ENCODE data around the gene CCDC134. TPM values are rescaled to one million over a fixed set of nuclear protein-coding genes. Genes with fewer than 3 reads are reported as not detected.

The CCDC134 gene
- total RNA-seq, 2 experiments from 2014 or later: 17.0 to 19.3 TPM

GRCh38 chr22:41775338-41775737, 25.1 kb upstream of the CCDC134 start:
- DNase-seq: no peak
- intact Hi-C loops (cut with micrococcal nuclease): no loop called here
- H3K4me1 Mint-ChIP-seq (ENCODE audit: low read depth): peaks cover 22% of the 10 kb centered on the region
- H3K36me3 Mint-ChIP-seq (ENCODE audit: low read depth): no peaks in the 10 kb centered on the region
- CTCF ChIA-PET: interaction anchor here (1.2 kb wide), 1 partner anchor 14 kb away, joined by 3 read pairs; no protein-coding TSS in a partner anchor
- H3K4me3 Mint-ChIP-seq: no peak overlapping the region
- no peaks in the 10 kb centered on the region for H3K27me3 Mint-ChIP-seq (ENCODE audit: low read depth)
- no peak overlapping the region for H3K27ac Mint-ChIP-seq
- H3K9me3 Mint-ChIP-seq: no peaks in the 10 kb centered on the region

DNA sequence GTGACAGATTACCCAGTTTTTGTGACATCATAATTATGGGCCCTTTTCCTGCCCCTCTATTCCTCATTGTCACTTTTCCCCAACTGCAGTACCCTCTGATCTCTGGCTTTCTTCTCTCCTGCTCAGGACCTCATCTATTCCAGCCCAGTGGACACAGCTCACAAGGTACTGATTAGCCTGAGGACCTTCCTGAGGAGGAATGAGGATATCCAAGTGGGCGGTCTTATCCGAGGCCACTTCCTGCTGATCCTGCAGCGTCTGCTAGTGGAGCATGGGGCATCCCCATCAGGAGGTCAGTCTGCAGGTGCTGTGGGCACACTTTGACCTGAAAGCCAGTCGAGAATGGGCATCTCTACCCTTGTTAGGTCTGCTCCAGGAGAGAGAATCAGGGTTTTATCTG, 24.5 kb upstream of the CCDC134 start:
- no peaks in the 10 kb centered on the region for H3K36me3 Mint-ChIP-seq (ENCODE audit: low read depth)

DNA sequence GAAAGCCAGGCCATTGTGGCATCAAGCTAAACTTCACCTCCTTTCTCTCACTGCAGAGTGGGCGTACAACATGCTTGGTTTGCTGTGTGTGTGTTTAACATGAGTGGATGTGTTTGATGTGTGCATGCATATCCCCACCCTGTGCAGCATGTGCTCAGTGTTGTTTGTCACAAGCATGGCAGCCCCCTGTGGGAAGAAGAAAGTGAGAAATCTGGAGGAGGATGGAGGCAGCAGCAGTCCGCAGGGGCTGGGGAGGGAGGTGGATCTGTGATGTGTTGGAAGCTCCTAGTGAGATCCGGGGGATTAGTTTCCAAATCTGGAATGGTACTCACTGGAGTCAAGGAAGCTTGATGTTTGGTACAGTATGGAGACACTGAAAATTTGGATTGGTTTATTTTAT, 24.1 kb upstream of the CCDC134 start:
- Mint-ChIP-seq H3K27ac (no peak overlapping the region), H3K9me3 (no peaks in the 10 kb centered on the region)

More for the DNA sequence above, 24.5 kb upstream of the CCDC134 start:
- CTCF ChIA-PET: no interaction called here
- no peak overlapping the region for H3K27ac Mint-ChIP-seq
- no peak for DNase-seq
- no peaks in the 10 kb centered on the region for H3K9me3 Mint-ChIP-seq
- intact Hi-C loops (cut with micrococcal nuclease): no loop called here
- H3K4me1 Mint-ChIP-seq (ENCODE audit: low read depth): peaks cover 26% of the 10 kb centered on the region
- H3K4me3 Mint-ChIP-seq: no peak overlapping the region
- H3K27me3 Mint-ChIP-seq (ENCODE audit: low read depth): no peaks in the 10 kb centered on the region

DNA sequence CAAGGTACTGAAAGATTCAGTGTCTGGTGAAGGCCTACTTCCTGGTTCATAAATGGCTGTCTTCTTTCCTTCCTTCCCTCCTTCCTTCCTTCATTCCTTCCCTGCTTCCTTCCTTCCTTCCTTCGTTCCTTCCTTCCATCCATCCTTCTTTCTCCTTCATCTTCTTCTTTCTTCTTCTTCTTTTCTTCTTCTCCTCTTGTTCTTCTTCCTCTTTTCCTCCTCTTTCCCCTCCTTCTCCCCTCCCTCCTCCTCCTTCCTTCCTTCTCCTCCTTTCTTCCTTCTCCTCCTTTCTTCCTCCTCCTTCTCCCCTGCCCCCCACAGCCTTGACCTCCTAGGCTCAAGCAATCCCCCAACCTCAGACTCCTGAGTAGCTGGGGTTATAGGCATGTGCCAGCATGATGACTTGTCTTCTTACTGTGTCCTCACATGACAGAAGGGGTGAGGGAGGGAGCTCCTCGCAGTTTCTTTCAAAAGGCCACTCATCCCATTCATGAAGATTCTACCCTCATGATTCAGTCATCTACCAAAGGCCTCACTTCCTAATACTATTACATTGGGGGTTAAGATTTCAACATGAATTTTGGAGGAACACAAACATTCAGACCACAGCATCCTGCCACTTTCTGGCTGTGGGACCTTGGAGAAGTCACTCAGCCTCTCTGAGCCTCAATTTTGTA, 22.6 kb upstream of the CCDC134 start:
- CTCF ChIA-PET: interaction anchor here (1.6 to 4.9 kb wide), 2 partner anchors 31 to 81 kb away, joined by 4 to 34 read pairs; no protein-coding TSS in a partner anchor
- Mint-ChIP-seq H3K27ac (peak overlapping the region; percentile 9), H3K4me3 (no peak overlapping the region), H3K27me3 (ENCODE audit: low read depth) (no peaks in the 10 kb centered on the region), H3K4me1 (ENCODE audit: low read depth) (peaks cover 42% of the 10 kb centered on the region), H3K9me3 (no peaks in the 10 kb centered on the region), H3K36me3 (ENCODE audit: low read depth) (no peaks in the 10 kb centered on the region)
- DNase-seq: peak; percentile 32
- intact Hi-C loops (cut with micrococcal nuclease): no loop called here

More for the DNA sequence above, 24.1 kb upstream of the CCDC134 start:
- CTCF ChIA-PET: interaction anchor here (1.6 kb wide), 1 partner anchor 79 kb away, joined by 4 read pairs; no protein-coding TSS in a partner anchor
- Mint-ChIP-seq H3K36me3 (ENCODE audit: low read depth) (no peaks in the 10 kb centered on the region), H3K4me1 (ENCODE audit: low read depth) (peaks cover 27% of the 10 kb centered on the region), H3K27me3 (ENCODE audit: low read depth) (no peaks in the 10 kb centered on the region), H3K4me3 (no peak overlapping the region)
- intact Hi-C loops (cut with micrococcal nuclease): no loop called here
- no peak for DNase-seq

GRCh38 chr22:41779929-41780505, 20.5 kb upstream of the CCDC134 start:
- H3K4me3 Mint-ChIP-seq: peak overlapping the region; percentile 86
- H3K27me3 Mint-ChIP-seq (ENCODE audit: low read depth): no peaks in the 10 kb centered on the region
- H3K9me3 Mint-ChIP-seq: no peaks in the 10 kb centered on the region
- H3K27ac Mint-ChIP-seq: peak overlapping the region; percentile 95
- H3K4me1 Mint-ChIP-seq (ENCODE audit: low read depth): peaks cover 49% of the 10 kb centered on the region
- peak; percentile 48 for DNase-seq
- intact Hi-C loops (cut with micrococcal nuclease): loop anchor here (1.0 to 10.0 kb wide), 8 partner anchors 21 to 335 kb away; partner anchors contain the start of genes CCDC134, MEI1, NAGA and PHETA2
- H3K36me3 Mint-ChIP-seq (ENCODE audit: low read depth): no peaks in the 10 kb centered on the region
- CTCF ChIA-PET: interaction anchor here (1.6 to 5.0 kb wide), 5 partner anchors 19 to 167 kb away, joined by 3 to 38 read pairs (median 26); partner anchors contain the start of genes CCDC134 and CENPM

DNA sequence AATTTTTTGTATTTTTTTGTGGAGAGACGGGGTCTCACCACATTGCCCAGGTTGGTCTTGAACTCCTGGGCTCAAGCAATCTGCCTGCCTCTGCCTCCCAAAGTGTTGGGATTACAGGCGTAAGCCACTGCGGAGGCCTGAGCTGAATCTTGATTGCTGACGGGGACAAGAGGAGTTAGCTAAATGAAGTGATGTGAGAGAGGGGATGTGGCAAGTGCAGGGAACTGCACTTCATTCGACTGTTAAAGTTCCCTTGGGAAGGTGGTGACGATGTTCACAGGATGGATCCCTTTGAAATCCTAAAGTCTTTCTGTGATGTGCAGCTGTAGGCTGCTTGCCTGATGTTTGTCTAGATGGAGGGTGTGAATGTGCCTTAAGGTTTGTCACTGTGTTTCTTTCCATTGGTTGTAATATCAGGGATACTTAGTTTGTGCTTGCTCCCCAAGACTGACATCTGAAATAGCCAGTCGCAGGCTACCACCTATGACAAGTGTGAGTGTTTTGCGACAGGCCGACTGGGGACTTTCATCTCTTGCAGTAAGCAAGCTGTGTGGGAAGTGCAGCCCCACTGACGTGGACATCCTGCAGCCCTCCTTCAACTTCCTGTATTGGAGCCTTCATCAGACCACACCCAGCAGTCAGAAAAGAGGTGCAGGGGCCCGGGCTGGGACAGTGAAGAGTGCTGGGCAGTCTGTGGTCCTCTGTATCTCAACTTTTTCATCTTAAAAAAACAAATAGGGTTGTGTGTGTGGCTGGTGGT, 19.6 kb upstream of the CCDC134 start:
- H3K27ac Mint-ChIP-seq: peak overlapping the region; percentile 95
- no peaks in the 10 kb centered on the region for H3K36me3 Mint-ChIP-seq (ENCODE audit: low read depth)
- CTCF ChIA-PET: interaction anchor here (0.6 to 5.0 kb wide), 9 partner anchors 14 to 160 kb away, joined by 3 to 38 read pairs (median 3); partner anchors contain the start of gene CCDC134
- peak; percentile 98 for DNase-seq
- no peaks in the 10 kb centered on the region for H3K9me3 Mint-ChIP-seq
- no peaks in the 10 kb centered on the region for H3K27me3 Mint-ChIP-seq (ENCODE audit: low read depth)
- peaks cover 49% of the 10 kb centered on the region for H3K4me1 Mint-ChIP-seq (ENCODE audit: low read depth)
- peak overlapping the region; percentile 86 for H3K4me3 Mint-ChIP-seq
- intact Hi-C loops (cut with micrococcal nuclease): loop anchor here (1.0 to 10.0 kb wide), 8 partner anchors 20 to 336 kb away; partner anchors contain the start of genes CCDC134, MEI1, NAGA and PHETA2

- Mint-ChIP-seq H3K9me3 (no peaks in the 10 kb centered on the region), H3K27ac (peak overlapping the region; percentile 95), H3K4me3 (peak overlapping the region; percentile 86), H3K27me3 (ENCODE audit: low read depth) (no peaks in the 10 kb centered on the region), H3K36me3 (ENCODE audit: low read depth) (no peaks in the 10 kb centered on the region), H3K4me1 (ENCODE audit: low read depth) (peaks cover 51% of the 10 kb centered on the region)
- CTCF ChIA-PET: interaction anchor here (0.6 to 5.0 kb wide), 9 partner anchors 13 to 159 kb away, joined by 3 to 38 read pairs (median 3); partner anchors contain the start of gene CCDC134
- intact Hi-C loops (cut with micrococcal nuclease): loop anchor here (2.0 to 10.0 kb wide), 6 partner anchors 19 to 337 kb away; partner anchors contain the start of genes CCDC134, MEI1, NAGA and PHETA2
- peak; percentile 12 for DNase-seq
Measured at GRCh38 chr22:41781507-41781906, 19.0 kb upstream of the CCDC134 start.

GRCh38 chr22:41782316-41782715, 18.2 kb upstream of the CCDC134 start:
- peak; percentile 40 for DNase-seq
- intact Hi-C loops (cut with micrococcal nuclease): loop anchor here (5.0 to 10.0 kb wide), 3 partner anchors 85 to 338 kb away; partner anchors contain the start of genes MEI1, NAGA, PHETA2 and TOB2
- CTCF ChIA-PET: interaction anchor here (0.6 to 5.0 kb wide), 6 partner anchors 14 to 178 kb away, joined by 3 to 38 read pairs (median 15); partner anchors contain the start of gene CCDC134
- no peaks in the 10 kb centered on the region for H3K9me3 Mint-ChIP-seq
- peak overlapping the region; percentile 86 for H3K4me3 Mint-ChIP-seq
- H3K36me3 Mint-ChIP-seq (ENCODE audit: low read depth): no peaks in the 10 kb centered on the region
- no peaks in the 10 kb centered on the region for H3K27me3 Mint-ChIP-seq (ENCODE audit: low read depth)
- H3K4me1 Mint-ChIP-seq (ENCODE audit: low read depth): peaks cover 57% of the 10 kb centered on the region
- peak overlapping the region; percentile 95 for H3K27ac Mint-ChIP-seq

DNA sequence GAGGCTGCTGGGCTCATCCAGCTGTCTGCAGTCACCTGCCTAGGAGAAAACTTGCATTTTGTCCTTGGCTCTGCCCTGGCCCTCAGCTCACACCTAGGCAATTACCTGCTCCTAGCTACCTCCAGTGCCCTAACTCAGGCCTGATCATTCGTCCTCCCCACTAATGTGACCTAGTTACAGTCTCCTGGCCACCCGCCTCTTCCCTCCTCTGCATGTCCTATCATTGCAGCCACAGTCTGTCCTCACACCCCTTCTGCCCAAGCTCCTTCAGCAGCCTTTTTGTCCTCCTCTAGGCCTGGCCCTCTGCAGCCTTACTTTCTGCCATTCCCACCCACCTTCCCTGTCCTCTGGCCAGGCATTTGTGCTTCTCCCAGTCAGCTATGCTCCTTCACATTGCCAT, 17.7 kb upstream of the CCDC134 start:
- intact Hi-C loops (cut with micrococcal nuclease): loop anchor here (5.0 to 10.0 kb wide), 3 partner anchors 85 to 338 kb away; partner anchors contain the start of genes MEI1, NAGA, PHETA2 and TOB2
- Mint-ChIP-seq H3K4me1 (ENCODE audit: low read depth) (peaks cover 55% of the 10 kb centered on the region), H3K36me3 (ENCODE audit: low read depth) (no peaks in the 10 kb centered on the region)

GRCh38 chr22:41787331-41787730, 13.1 kb upstream of the CCDC134 start:
- CTCF ChIA-PET: interaction anchor here (0.6 to 1.6 kb wide), 2 partner anchors 12 to 90 kb away, joined by 3 to 4 read pairs; no protein-coding TSS in a partner anchor
- H3K4me1 Mint-ChIP-seq (ENCODE audit: low read depth): peaks cover 21% of the 10 kb centered on the region
- H3K27me3 Mint-ChIP-seq (ENCODE audit: low read depth): no peaks in the 10 kb centered on the region
- no peak overlapping the region for H3K4me3 Mint-ChIP-seq
- intact Hi-C loops (cut with micrococcal nuclease): loop anchor here (10.0 kb wide), 1 partner anchor 343 kb away; the partner anchor contains the start of gene TOB2
- H3K27ac Mint-ChIP-seq: no peak overlapping the region
- H3K9me3 Mint-ChIP-seq: no peaks in the 10 kb centered on the region
- peaks cover 4% of the 10 kb centered on the region for H3K36me3 Mint-ChIP-seq (ENCODE audit: low read depth)
- no peak for DNase-seq

More for the DNA sequence above, 17.7 kb upstream of the CCDC134 start:
- no peak for DNase-seq
- CTCF ChIA-PET: interaction anchor here (0.6 to 5.0 kb wide), 4 partner anchors 17 to 179 kb away, joined by 3 to 38 read pairs (median 19); partner anchors contain the start of gene CCDC134
- Mint-ChIP-seq H3K4me3 (peak overlapping the region; percentile 86), H3K27ac (peak overlapping the region; percentile 95), H3K9me3 (no peaks in the 10 kb centered on the region), H3K27me3 (ENCODE audit: low read depth) (no peaks in the 10 kb centered on the region)

DNA sequence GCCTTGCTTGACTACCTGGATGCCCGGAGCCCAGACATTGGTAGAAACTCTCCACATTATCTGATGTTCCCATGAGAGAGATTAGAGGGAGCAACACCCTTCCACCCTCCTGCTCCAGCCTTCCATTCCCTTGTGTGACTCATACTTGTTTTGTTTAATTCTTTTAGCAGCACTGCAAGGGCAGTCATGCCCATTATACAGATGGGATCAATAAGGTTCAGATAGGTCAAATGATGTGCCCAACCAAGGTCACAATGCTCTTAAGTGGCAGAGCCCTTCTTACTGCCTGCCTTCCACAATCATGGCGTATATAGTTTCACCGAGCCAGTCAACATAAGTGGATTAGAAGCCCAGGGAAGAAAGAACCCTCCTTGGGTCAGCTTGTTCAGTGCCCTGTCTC, 6.6 kb upstream of the CCDC134 start:
- CTCF ChIA-PET: no interaction called here
- peaks cover under 1% of the 10 kb centered on the region for H3K4me1 Mint-ChIP-seq (ENCODE audit: low read depth)
- intact Hi-C loops (cut with micrococcal nuclease): no loop called here
- H3K4me3 Mint-ChIP-seq: no peak overlapping the region
- DNase-seq: no peak
- peaks cover 7% of the 10 kb centered on the region for H3K36me3 Mint-ChIP-seq (ENCODE audit: low read depth)
- H3K27me3 Mint-ChIP-seq (ENCODE audit: low read depth): no peaks in the 10 kb centered on the region
- H3K27ac Mint-ChIP-seq: no peak overlapping the region
- no peaks in the 10 kb centered on the region for H3K9me3 Mint-ChIP-seq
